ENCODE data around the gene GPX1.
A peak's percentile ranks its signal among the peaks of the same experiment; 100 is the strongest.
"Not testable (repeated sequence)": the region's sequence is repeated elsewhere in the genome, so short reads cannot be mapped to it uniquely, and the experiment has no call there.

The GPX1 gene

DNA sequence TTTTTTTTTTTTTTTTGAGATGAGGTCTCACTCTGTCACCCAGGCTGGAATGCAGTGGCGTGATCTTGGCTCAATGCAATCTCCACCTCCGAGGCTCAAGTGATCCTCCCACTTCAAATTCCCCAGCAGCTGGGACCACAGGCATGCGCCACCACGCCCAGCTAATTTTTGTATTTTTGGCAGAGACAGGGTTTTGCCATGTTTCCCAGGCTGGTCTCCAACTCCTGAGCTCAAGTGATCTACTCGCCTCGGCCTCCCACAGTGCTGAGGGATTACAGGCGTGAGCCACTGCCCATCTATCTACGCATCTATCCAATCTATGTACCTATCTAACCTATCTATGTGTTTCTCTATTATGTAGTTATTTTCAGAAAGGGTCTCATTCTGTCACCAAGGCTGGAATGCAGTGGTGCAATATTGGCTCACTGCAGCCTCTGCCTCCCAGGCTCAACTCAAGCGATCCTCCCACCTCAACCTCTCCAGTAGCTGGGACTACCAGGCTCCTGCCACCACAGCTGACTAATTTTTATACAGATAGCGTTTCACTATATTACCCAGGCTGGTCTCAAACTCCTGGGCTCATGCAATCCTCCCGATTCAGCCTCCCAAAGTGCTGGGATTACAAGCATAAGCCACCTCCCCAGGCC, 20.2 kb upstream of the GPX1 start:
- TF ChIP-seq, protein P1, sequence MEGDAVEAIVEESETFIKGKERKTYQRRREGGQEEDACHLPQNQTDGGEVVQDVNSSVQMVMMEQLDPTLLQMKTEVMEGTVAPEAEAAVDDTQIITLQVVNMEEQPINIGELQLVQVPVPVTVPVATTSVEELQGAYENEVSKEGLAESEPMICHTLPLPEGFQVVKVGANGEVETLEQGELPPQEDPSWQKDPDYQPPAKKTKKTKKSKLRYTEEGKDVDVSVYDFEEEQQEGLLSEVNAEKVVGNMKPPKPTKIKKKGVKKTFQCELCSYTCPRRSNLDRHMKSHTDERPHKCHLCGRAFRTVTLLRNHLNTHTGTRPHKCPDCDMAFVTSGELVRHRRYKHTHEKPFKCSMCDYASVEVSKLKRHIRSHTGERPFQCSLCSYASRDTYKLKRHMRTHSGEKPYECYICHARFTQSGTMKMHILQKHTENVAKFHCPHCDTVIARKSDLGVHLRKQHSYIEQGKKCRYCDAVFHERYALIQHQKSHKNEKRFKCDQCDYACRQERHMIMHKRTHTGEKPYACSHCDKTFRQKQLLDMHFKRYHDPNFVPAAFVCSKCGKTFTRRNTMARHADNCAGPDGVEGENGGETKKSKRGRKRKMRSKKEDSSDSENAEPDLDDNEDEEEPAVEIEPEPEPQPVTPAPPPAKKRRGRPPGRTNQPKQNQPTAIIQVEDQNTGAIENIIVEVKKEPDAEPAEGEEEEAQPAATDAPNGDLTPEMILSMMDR (IDR thresholded peaks at IDR 0.05; ENCODE audit: low read length, missing control alignments) = no peak
- DNase-seq (ENCODE audit: low read depth) = peak; percentile 81
- H3K4me3 ChIP-seq (replicated peaks; ENCODE audit: low read depth, low read length) = no peak overlapping the region

DNA sequence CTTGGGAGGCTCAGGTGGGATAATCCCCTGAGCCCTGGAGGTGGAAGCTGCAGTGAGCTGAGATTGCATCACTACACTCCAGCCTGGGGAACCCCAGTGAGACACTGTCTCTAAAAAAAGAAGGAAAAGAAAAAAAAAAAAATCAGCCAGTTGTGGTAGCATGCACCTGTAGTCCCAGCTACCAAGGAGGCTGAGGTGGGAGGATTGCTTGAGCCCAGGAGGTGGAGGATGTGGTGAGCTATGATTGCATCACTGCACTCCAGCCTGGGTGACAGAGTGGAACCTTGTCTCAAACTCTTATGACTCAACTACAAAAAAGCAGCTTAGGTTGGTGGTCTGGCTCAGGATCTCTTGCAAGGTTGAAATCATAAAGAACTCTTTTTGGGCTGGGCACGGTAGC, 19.3 kb upstream of the GPX1 start:
- peak; percentile 59 for DNase-seq (ENCODE audit: low read depth)
- no peak overlapping the region for H3K4me3 ChIP-seq (replicated peaks; ENCODE audit: low read depth, low read length)
- TF ChIP-seq, protein P1 (IDR thresholded peaks at IDR 0.05; ENCODE audit: low read length, missing control alignments) = no peak

DNA sequence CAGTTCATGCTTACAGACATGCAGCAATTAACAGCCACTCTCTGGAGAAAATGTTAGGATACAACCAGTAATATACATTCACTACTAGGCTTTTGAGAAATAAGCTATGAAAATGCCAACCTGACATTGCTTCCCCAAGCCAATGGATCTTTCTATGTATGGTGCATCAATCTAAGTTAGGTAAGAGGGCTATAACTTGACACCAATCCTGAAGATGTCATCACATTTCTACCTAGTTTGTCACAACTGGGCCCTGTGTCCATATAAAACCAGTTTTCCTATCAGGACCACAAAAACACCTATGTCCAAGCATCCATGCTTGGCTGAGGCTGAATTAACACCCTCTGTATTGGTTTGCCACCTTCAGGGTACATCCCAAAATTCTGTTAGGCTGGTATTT, 13.8 kb upstream of the GPX1 start:
- TF ChIP-seq, protein P1 (IDR thresholded peaks at IDR 0.05; ENCODE audit: low read length, missing control alignments) = no peak
- H3K4me3 ChIP-seq (replicated peaks; ENCODE audit: low read depth, low read length) = no peak overlapping the region
- DNase-seq (ENCODE audit: low read depth) = no peak

DNA sequence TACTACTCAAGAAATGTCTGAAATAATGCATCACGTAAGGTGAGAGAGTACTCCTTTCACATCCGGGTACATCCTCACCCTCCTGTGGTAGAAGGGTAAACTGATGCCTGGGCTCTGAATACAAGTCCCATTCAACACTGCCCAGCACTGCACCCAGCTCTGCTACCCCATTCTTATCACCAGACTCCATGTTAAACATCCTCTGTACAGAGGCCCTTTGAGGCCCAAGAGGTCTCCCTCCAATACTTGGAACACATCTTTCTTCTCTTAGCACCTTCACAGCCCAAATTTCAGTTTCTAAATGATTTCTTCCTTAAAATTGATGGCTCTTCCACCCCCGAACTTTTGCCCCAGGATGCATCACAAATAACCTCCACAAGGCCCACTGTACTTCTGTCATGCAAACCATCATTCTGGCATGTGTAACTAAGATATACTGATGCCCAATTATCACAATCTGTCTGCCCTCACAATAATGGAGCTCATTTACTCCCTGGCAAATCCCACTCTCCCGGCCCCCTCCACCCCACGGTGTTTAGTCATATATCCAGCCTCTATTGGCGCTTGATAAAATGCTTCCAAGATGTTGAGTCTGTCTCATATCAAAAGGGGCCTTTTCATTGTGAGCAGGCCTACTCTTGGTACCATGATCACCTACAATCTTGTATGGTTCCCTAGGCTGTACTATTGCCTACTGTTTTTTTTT, 12.6 kb upstream of the GPX1 start:
- DNase-seq (ENCODE audit: low read depth) = no peak
- TF ChIP-seq, protein P1 (IDR thresholded peaks at IDR 0.05; ENCODE audit: low read length, missing control alignments) = no peak
- H3K4me3 ChIP-seq (replicated peaks; ENCODE audit: low read depth, low read length) = no peak overlapping the region

DNA sequence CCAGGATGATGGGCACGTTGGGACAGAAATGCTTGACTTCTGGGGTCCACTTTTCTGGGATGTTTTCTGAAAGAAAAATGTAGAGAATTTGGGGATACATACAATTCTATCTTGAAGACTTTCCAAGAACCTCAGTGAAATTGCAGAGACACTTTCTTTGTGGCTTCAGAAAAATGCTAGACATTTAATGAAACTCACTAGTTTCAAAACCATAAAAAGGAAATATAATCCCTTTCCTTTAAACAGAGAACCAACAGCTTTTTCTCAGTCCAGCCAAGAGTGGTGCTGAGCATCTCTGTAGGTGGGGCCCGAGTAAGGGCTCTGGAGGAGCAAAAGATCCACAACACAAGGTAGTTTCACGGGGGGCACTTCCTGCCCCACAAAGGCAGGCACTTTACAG, 4.4 kb upstream of the GPX1 start:
- no peak for DNase-seq (ENCODE audit: low read depth)
- no peak overlapping the region for H3K4me3 ChIP-seq (replicated peaks; ENCODE audit: low read depth, low read length)
- TF ChIP-seq, protein P1 (IDR thresholded peaks at IDR 0.05; ENCODE audit: low read length, missing control alignments) = no peak

DNA sequence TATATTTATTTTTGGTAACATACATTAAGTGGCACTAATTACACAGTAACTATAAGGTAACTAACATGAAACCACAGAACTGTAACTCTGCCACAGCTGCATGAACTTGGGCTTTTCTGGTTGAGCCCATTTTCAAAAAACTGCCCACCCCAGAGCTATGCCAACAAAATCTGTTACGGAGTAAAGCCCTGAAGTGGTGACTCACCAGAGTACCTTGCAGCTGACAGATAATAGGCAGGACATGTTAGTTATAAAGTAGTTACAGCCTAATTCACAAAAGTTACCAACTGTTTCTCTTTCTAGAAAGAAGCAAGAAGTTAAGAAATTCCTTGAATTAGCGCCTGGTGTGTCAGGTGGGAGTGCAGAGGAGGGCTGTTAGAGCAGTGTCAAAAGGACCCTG, 1.5 kb upstream of the GPX1 start:
- no peak overlapping the region for H3K4me3 ChIP-seq (replicated peaks; ENCODE audit: low read depth, low read length)
- TF ChIP-seq, protein P1 (IDR thresholded peaks at IDR 0.05; ENCODE audit: low read length, missing control alignments) = no peak
- DNase-seq (ENCODE audit: low read depth) = no peak

DNA sequence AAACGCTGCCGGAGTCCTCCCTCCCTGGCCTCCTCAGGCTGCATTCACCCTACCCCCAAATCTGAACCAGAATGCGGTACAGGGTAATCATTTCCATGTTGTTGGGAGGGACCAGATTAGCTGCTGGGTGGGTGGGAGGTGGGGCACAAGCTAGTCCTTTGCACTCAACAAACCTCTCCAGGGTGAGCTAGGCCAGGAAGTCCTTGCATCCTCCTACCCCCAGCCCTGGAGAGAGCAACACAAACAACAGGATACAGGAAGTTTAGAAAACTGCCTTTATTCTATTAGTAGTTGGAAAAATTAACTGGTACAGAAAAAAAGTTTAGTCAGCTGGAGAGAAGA, 702 bp upstream of the GPX1 start:
- DNase-seq (ENCODE audit: low read depth) = peak; percentile 34
- peak overlapping the region; percentile 68 for H3K4me3 ChIP-seq (replicated peaks; ENCODE audit: low read depth, low read length)

DNA sequence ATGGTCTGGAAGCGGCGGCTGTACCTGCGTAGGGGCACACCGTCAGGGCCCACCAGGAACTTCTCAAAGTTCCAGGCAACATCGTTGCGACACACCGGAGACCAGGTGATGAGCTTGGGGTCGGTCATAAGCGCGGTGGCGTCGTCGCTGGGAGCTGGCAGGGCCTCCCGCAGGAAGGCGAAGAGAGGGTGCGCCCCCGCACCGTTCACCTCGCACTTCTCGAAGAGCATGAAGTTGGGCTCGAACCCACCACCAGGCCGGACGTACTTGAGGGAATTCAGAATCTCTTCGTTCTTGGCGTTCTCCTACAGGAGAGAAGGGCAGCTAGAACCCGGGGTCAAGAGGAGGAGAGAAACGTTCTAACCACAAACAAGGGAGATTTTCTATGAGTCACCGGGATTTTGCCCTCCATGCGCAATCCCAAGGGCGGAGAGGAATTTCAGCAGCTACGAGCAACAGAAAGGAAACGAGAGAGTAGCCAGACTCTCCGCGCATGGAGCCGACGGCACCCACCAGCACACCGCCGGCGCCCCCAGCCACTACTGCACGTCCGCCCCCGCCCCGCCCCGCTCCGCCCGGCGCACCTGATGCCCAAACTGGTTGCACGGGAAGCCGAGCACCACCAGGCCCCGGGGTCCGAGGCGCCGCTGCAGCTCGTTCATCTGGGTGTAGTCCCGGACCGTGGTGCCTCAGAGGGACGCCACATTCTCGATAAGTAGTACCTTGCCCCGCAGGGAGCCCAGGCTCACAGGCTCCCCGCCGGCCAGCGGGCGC, 523 bp downstream of the GPX1 start:
- H3K4me3 ChIP-seq (replicated peaks; ENCODE audit: low read depth, low read length) = peak overlapping the region; percentile 68
- peak; percentile 93 for DNase-seq (ENCODE audit: low read depth)

More for the DNA sequence above, 702 bp upstream of the GPX1 start:
- TF ChIP-seq, protein P1 (IDR thresholded peaks at IDR 0.05; ENCODE audit: low read length, missing control alignments) = no peak

DNA sequence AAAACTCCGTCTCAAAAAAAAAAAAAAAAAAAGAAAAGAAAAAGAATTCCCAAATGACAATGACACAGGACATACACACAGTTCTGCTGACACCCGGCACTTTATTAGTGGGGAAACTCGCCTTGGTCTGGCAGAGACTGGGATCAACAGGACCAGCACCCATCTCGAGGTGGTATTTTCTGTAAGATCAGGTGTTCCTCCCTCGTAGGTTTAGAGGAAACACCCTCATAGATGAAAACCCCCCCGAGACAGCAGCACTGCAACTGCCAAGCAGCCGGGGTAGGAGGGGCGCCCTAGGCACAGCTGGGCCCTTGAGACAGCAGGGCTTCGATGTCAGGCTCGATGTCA, 1.1 kb downstream of the GPX1 start:
- DNase-seq (ENCODE audit: low read depth) = not testable (repeated sequence)
- H3K4me3 ChIP-seq (replicated peaks; ENCODE audit: low read depth, low read length) = peak overlapping the region; percentile 68
